Measurements from ENCODE around the gene PARD6G. TPM values are rescaled to one million over a fixed set of nuclear protein-coding genes. Genes with fewer than 3 reads are reported as not detected.

PARD6G gene
- total RNA-seq, 2 donors from 2014 or later, result 12.3 to 18.7 TPM

- H3K4me3 ChIP-seq, result no peak overlapping the region
- no peak overlapping the region for H3K27ac ChIP-seq
- no peaks in the 10 kb centered on the region for H3K27me3 ChIP-seq (replicated peaks; ENCODE audit: insufficient read depth)
- no peaks in the 10 kb centered on the region for H3K4me1 ChIP-seq (replicated peaks)
- no peak for TF ChIP-seq POLR2A (IDR thresholded peaks at IDR 0.05)
- no peak for TF ChIP-seq CTCF (IDR thresholded peaks at IDR 0.05)
- TF ChIP-seq POLR2AphosphoS5 (IDR thresholded peaks at IDR 0.05), result no peak
- intact Hi-C loops (cut with DNase I), result no loop called here
- H3K9me3 ChIP-seq, result no peaks in the 10 kb centered on the region
- DNase-seq (ENCODE audit: low spot score), result no peak
- H3K36me3 ChIP-seq, result peaks cover 3 to 11% of the 10 kb centered on the region in 2 donors
- 40% methylated on average over 1 of the region's 1 CpG for WGBS
Observed at GRCh38 chr18:80133124-80133523, 114.2 kb downstream of the PARD6G start.

GRCh38 chr18:80132180-80132812 is 115.0 kb downstream of the PARD6G start:
- TF ChIP-seq POLR2A (IDR thresholded peaks at IDR 0.05) (no peak), CTCF (IDR thresholded peaks at IDR 0.05) (no peak), POLR2AphosphoS5 (IDR thresholded peaks at IDR 0.05) (no peak)
- peaks cover 0 to 3% of the 10 kb centered on the region in 2 donors for H3K36me3 ChIP-seq
- no peak overlapping the region for H3K4me3 ChIP-seq
- H3K9me3 ChIP-seq, result no peaks in the 10 kb centered on the region
- no peaks in the 10 kb centered on the region for H3K4me1 ChIP-seq (replicated peaks)
- no peak overlapping the region for H3K27ac ChIP-seq
- DNase-seq (ENCODE audit: low spot score), result no peak
- intact Hi-C loops (cut with DNase I), result no loop called here
- WGBS, result 84% methylated on average over 3 of the region's 3 CpGs
- no peaks in the 10 kb centered on the region for H3K27me3 ChIP-seq (replicated peaks; ENCODE audit: insufficient read depth)

GRCh38 chr18:80130555-80130954 is 116.8 kb downstream of the PARD6G start:
- H3K4me1 ChIP-seq (replicated peaks), result no peaks in the 10 kb centered on the region
- H3K27me3 ChIP-seq (replicated peaks; ENCODE audit: insufficient read depth), result no peaks in the 10 kb centered on the region
- DNase-seq (ENCODE audit: low spot score), result no peak
- no peaks in the 10 kb centered on the region for H3K9me3 ChIP-seq
- no peak for TF ChIP-seq POLR2A (IDR thresholded peaks at IDR 0.05)
- no peak for TF ChIP-seq POLR2AphosphoS5 (IDR thresholded peaks at IDR 0.05)
- TF ChIP-seq CTCF (IDR thresholded peaks at IDR 0.05), result no peak
- no peak overlapping the region for H3K4me3 ChIP-seq
- 75% methylated on average over 5 of the region's 5 CpGs for WGBS
- H3K36me3 ChIP-seq, result no peaks in the 10 kb centered on the region
- intact Hi-C loops (cut with DNase I), result no loop called here
- H3K27ac ChIP-seq, result no peak overlapping the region

GRCh38 chr18:80129672-80130367 is 117.5 kb downstream of the PARD6G start:
- TF ChIP-seq POLR2A (IDR thresholded peaks at IDR 0.05), result no peak
- TF ChIP-seq CTCF (IDR thresholded peaks at IDR 0.05), result no peak
- TF ChIP-seq POLR2AphosphoS5 (IDR thresholded peaks at IDR 0.05), result no peak
- Histone ChIP-seq H3K27me3 (replicated peaks; ENCODE audit: insufficient read depth) (no peaks in the 10 kb centered on the region), H3K4me1 (replicated peaks) (no peaks in the 10 kb centered on the region), H3K4me3 (no peak overlapping the region), H3K9me3 (no peaks in the 10 kb centered on the region), H3K27ac (no peak overlapping the region), H3K36me3 (no peaks in the 10 kb centered on the region)
- 65% methylated on average over 7 of the region's 7 CpGs for WGBS
- no peak for DNase-seq (ENCODE audit: low spot score)
- intact Hi-C loops (cut with DNase I), result no loop called here

- H3K4me3 ChIP-seq, result no peak overlapping the region
- intact Hi-C loops (cut with DNase I), result no loop called here
- TF ChIP-seq POLR2AphosphoS5 (IDR thresholded peaks at IDR 0.05) (no peak), CTCF (IDR thresholded peaks at IDR 0.05) (no peak), POLR2A (IDR thresholded peaks at IDR 0.05) (no peak)
- no peak overlapping the region for H3K27ac ChIP-seq
- DNase-seq (ENCODE audit: low spot score), result no peak
- no peaks in the 10 kb centered on the region for H3K9me3 ChIP-seq
- H3K4me1 ChIP-seq (replicated peaks), result no peaks in the 10 kb centered on the region
- WGBS, result 82% methylated on average over 1 of the region's 1 CpG
- H3K36me3 ChIP-seq, result no peaks in the 10 kb centered on the region
- H3K27me3 ChIP-seq (replicated peaks; ENCODE audit: insufficient read depth), result no peaks in the 10 kb centered on the region
Observed at GRCh38 chr18:80127635-80128034, 119.7 kb downstream of the PARD6G start.
